D341Med (cell line): ENCODE data around the gene AP3D1.
A peak's percentile ranks its signal among the peaks of the same experiment; 100 is the strongest.
"Not testable (repeated sequence)": the region's sequence is repeated elsewhere in the genome, so short reads cannot be mapped to it uniquely, and the experiment has no call there.

Experiments
- DNase-seq: peaks from one replicate; pipeline ENCODE4 v3.0.0; 2012; ENCODE audit warnings: low spot score

The AP3D1 gene

GRCh38 chr19:2109046-2109864 is 42.1 kb downstream of the AP3D1 start:
- DNase-seq: no peak

GRCh38 chr19:2108251-2109016 is 42.9 kb downstream of the AP3D1 start:
- DNase-seq: no peak

- no peak for DNase-seq
These were observed 48.2 kb downstream of the AP3D1 start for GRCh38 chr19:2103045-2103707.

GRCh38 chr19:2101417-2102335 is 49.7 kb downstream of the AP3D1 start:
- DNase-seq: no peak

GRCh38 chr19:2100719-2101061 is 50.7 kb downstream of the AP3D1 start:
- no peak for DNase-seq

- no peak for DNase-seq
These were observed 51.2 kb downstream of the AP3D1 start for GRCh38 chr19:2099937-2100718.

- DNase-seq: no peak
These were observed 52.3 kb downstream of the AP3D1 start for GRCh38 chr19:2099054-2099501.

GRCh38 chr19:2097886-2098327 is 53.5 kb downstream of the AP3D1 start:
- no peak for DNase-seq

GRCh38 chr19:2097203-2097885 is 54.0 kb downstream of the AP3D1 start:
- no peak for DNase-seq

GRCh38 chr19:2096480-2097202 is 54.7 kb downstream of the AP3D1 start, which contains the start of gene IZUMO4:
TSS of gene IZUMO4 (plus strand) at chr19:2096915. CDS start at chr19:2096946, 31 bp downstream.
- DNase-seq: peak; percentile 99

GRCh38 chr19:2096034-2096479 is 55.3 kb downstream of the AP3D1 start, which contains the start of gene MOB3A:
TSS of gene MOB3A (minus strand) at chr19:2096326. CDS start at chr19:2078560, 17,766 bp downstream.
- DNase-seq: no peak

- DNase-seq: not testable (repeated sequence)
These were observed 59.3 kb downstream of the AP3D1 start for GRCh38 chr19:2091926-2092525.

GRCh38 chr19:2089727-2090053 is 61.7 kb downstream of the AP3D1 start:
- DNase-seq: no peak

- no peak for DNase-seq
These were observed 62.2 kb downstream of the AP3D1 start for GRCh38 chr19:2089001-2089711.

- no peak for DNase-seq
These were observed 63.7 kb downstream of the AP3D1 start for GRCh38 chr19:2087621-2088100.

- not testable (repeated sequence) for DNase-seq
These were observed 64.4 kb downstream of the AP3D1 start for GRCh38 chr19:2086695-2087620.
